Ovary (tissue), 9 donors: ENCODE measurements around the gene BAG5. TPM values are rescaled to one million over a fixed set of nuclear protein-coding genes. Genes with fewer than 3 reads are reported as not detected.

Source experiments
- DNase-seq, 5 donors: peaks; one replicate each; pipeline ENCODE4 v3.0.0-alpha.2; 2019 to 2020
- H3K27ac ChIP-seq, 2 donors: fragments of 200-600 bp; one replicate each; pipeline versions ENCODE4 v1.5.1 to v1.8.0; 2019 to 2022
- H3K27me3 ChIP-seq: fragments of 200-600 bp; one replicate; pipeline ENCODE4 v1.8.0; 2022
- H3K36me3 ChIP-seq: fragments of 200-600 bp; sonication (generic); one replicate; pipeline ENCODE4 v1.5.1; 2019
- H3K4me1 ChIP-seq: one replicate; pipeline ENCODE4 v1.8.1; 2013; ENCODE audit warnings: mild to moderate bottlenecking, moderate library complexity; ENCODE audit not compliant: insufficient read depth
- H3K4me3 ChIP-seq: fragments of 200-600 bp; sonication (generic); one replicate; pipeline ENCODE4 v1.5.1; 2017
- H3K9me3 ChIP-seq, 2 donors: fragments of 200-600 bp in 1 of 2; sonication (generic) in 1 of 2; one replicate each; pipeline versions ENCODE4 v1.5.1 to v1.8.1; 2013 to 2019; ENCODE audit warnings: mild to moderate bottlenecking in 1 of 2, moderate library complexity in 1 of 2
- CTCF ChIP-seq, 3 donors: fragments of 450-650 bp in 2 of 3; fragments of 200-600 bp in 1 of 3; IDR thresholded peaks; one replicate each; pipeline versions ENCODE4 v1.5.1 to v1.8.0; 2016 to 2022; ENCODE audit warnings: antibody characterized with exemption in 3 of 3, mild to moderate bottlenecking in 1 of 3
- EP300 ChIP-seq: sonication (generic); formaldehyde crosslinking; IDR thresholded peaks from one replicate; pipeline ENCODE4 v1.6.1; 2017; ENCODE audit warnings: antibody characterized with exemption
- POLR2A ChIP-seq: fragments of 450-650 bp; IDR thresholded peaks from one replicate; pipeline ENCODE4 v1.6.1; 2017; ENCODE audit warnings: antibody characterized with exemption, mild to moderate bottlenecking, moderate library complexity
- WGBS, 3 donors: extraction: QIAGEN DNeasy Blood & Tissue Kit in 1 of 3; methylation state at CpG; one replicate each; pipeline versions ENCODE4 v1.1.5 to v1.1.7; 2013 to 2017; 5-methylcytosine and 5-hydroxymethylcytosine counted together
- intact Hi-C, 4 donors: fragments of 100-400 bp; cut with DNase I; formaldehyde crosslinking; loops; one replicate each; pipeline versions ENCODE4 v1.11.0 to v1.15.1; 2022 to 2023
- polyA plus RNA-seq, 2 donors: library from polyadenylated mRNA; stranded (reverse); fragments of 200-250 nt in 1 of 2; fragments of 350-450 nt in 1 of 2; fragmentation: Illumina TruSeq in 1 of 2; extraction: RNeasy Lipid Tissue Mini Kit (QIAGEN cat#74804) in 1 of 2; gene quantifications; one replicate each; pipeline ENCODE4 v1.2.3, GENCODE V29; 2013 to 2014
- total RNA-seq, 7 donors: library from RNA; depleted of rRNA in 2 of 7; stranded (reverse); fragments of >200 nt in 2 of 7; fragmentation: NEBNext Ultra II Directional in 3 of 7; extraction: Animal tissue kit (Norgen Biotek cat#: 25700) in 3 of 7; gene quantifications; one replicate each; pipeline versions ENCODE4 v1.1.0 to v1.2.4, GENCODE V29; 2016 to 2023
- donor health status: DM: no; HTN: no; CAD: no; lungs with moderate emphysema.
- donor health status: DM: no; HTN: no; CAD: no.
- donor health status: Bipolar disorder and iron deficiency.
- donor health status: DM: yes; HTN: yes; CAD: no.
- donor health status: DM: no; HTN: no; CAD: no.
- donor health status: DM: yes; HTN: yes; CAD: no.

The BAG5 gene
- total and polyA plus RNA-seq, 9 donors: 9.8 to 29.1 (median 24.4) TPM

- intact Hi-C loops: no loop called here
- Histone ChIP-seq H3K27ac (no peak overlapping the region), H3K27me3 (no peaks in the 10 kb centered on the region), H3K4me1 (peaks cover 15% of the 10 kb centered on the region), H3K9me3 (no peaks in the 10 kb centered on the region), H3K4me3 (no peak overlapping the region), H3K36me3 (no peaks in the 10 kb centered on the region)
- DNase-seq: peak in 2 of 5 donors; percentile 15 to 20
- TF ChIP-seq EP300 (no peak), CTCF (IDR thresholded peaks at IDR 0.05) (no peak), POLR2A (no peak)
- 85 to 87% (median 87%) methylated on average over 26 of the region's 26 CpGs for WGBS, 3 donors
These were observed 51.4 kb downstream of the BAG5 start for GRCh38 chr14:103510724-103511693.

GRCh38 chr14:103509864-103510723 is 52.4 kb downstream of the BAG5 start:
- DNase-seq: peak in 2 of 5 donors; percentile 14 to 17
- Histone ChIP-seq H3K27ac (no peak overlapping the region), H3K9me3 (no peaks in the 10 kb centered on the region), H3K4me1 (peaks cover 15% of the 10 kb centered on the region), H3K36me3 (no peaks in the 10 kb centered on the region), H3K27me3 (no peaks in the 10 kb centered on the region), H3K4me3 (no peak overlapping the region)
- TF ChIP-seq POLR2A (no peak), CTCF (IDR thresholded peaks at IDR 0.05) (no peak), EP300 (no peak)
- intact Hi-C loops: no loop called here
- 82 to 90% (median 87%) methylated on average over 11 of the region's 11 CpGs for WGBS, 3 donors

GRCh38 chr14:103508521-103509329 is 53.7 kb downstream of the BAG5 start:
- intact Hi-C loops: no loop called here
- TF ChIP-seq POLR2A (no peak), EP300 (no peak), CTCF (IDR thresholded peaks at IDR 0.05) (no peak)
- Histone ChIP-seq H3K4me1 (peaks cover 15% of the 10 kb centered on the region), H3K9me3 (no peaks in the 10 kb centered on the region), H3K36me3 (no peaks in the 10 kb centered on the region), H3K27me3 (no peaks in the 10 kb centered on the region), H3K4me3 (no peak overlapping the region), H3K27ac (no peak overlapping the region)
- WGBS, 3 donors: 61 to 76% (median 71%) methylated on average over 16 of the region's 16 CpGs
- DNase-seq: peak in 1 of 5 donors; percentile 13

- intact Hi-C loops: no loop called here
- Histone ChIP-seq H3K4me1 (peaks cover 9% of the 10 kb centered on the region), H3K27ac (no peak overlapping the region), H3K27me3 (no peaks in the 10 kb centered on the region), H3K4me3 (no peak overlapping the region), H3K36me3 (no peaks in the 10 kb centered on the region), H3K9me3 (no peaks in the 10 kb centered on the region)
- 90 to 95% (median 91%) methylated on average over 3 of the region's 3 CpGs for WGBS, 3 donors
- DNase-seq: peak in 1 of 5 donors; percentile 5
- TF ChIP-seq EP300 (no peak), CTCF (IDR thresholded peaks at IDR 0.05) (no peak), POLR2A (no peak)
These were observed 54.7 kb downstream of the BAG5 start for GRCh38 chr14:103507751-103508150.
